HCT116 (cell line): Measurements from ENCODE around the gene PKM. TPM values are rescaled to one million over a fixed set of nuclear protein-coding genes. Genes with fewer than 3 reads are reported as not detected.

Experiments used
- ATAC-seq: fragments of 200-7000 bp; cut with Tn5 transposase; 2 replicates; pipeline ENCODE4 v1.9.1; 2020; ENCODE audit warnings: mild to moderate bottlenecking, moderate library complexity
- BruUV-seq: library from RNA; stranded (reverse); fragments of 400-500 nt; replicated peaks from 2 replicates; lab custom pipeline; 2021; lab: Mats Ljungman, UMichigan
- CTCF ChIA-PET: fragments of 300-600 bp; sonication (Branson Sonifier 250); formaldehyde crosslinking; loops from one replicate; lab custom pipeline; 2021; ENCODE audit warnings: antibody characterized with exemption; lab: Charles Lee
- POLR2A ChIA-PET: fragments of 300-600, 350-600 bp; sonication (Branson Sonifier 250); formaldehyde crosslinking; loops from one replicate; lab custom pipeline; 2021; ENCODE audit warnings: antibody characterized with exemption; lab: Charles Lee
- RAD21 ChIA-PET, 2 experiments: fragments of 300-600 bp; sonication (Branson Sonifier 250); formaldehyde crosslinking; loops; one replicate each; lab custom pipeline; 2023; ENCODE audit warnings: low total read pairs in 2 of 2; ENCODE audit not compliant: uncharacterized antibody in 2 of 2, unreplicated experiment in 2 of 2, low non-redundant PET in 1 of 2; lab: Charles Lee
- DNase-seq: peaks from one replicate; pipeline ENCODE4 v3.0.0-alpha.2; 2010; ENCODE audit warnings: low read depth, low spot score
- H2AFZ ChIP-seq: fragments of 200-600 bp; shearing (Covaris generic), sonication (generic); 2 replicates; pipeline ENCODE4 v1.6.1; 2017; ENCODE audit warnings: low read depth, mixed run types, mixed read lengths, antibody characterized with exemption, low read length; ENCODE audit not compliant: poor library complexity, severe bottlenecking
- H3K27ac ChIP-seq: 2 replicates; pipeline ENCODE4 v1.5.1; 2012; ENCODE audit warnings: low read depth, low read length
- H3K27me3 ChIP-seq: fragments of 200-600 bp; sonication (generic); 2 replicates; pipeline ENCODE4 v1.6.1; 2016; ENCODE audit warnings: mixed run types, low read length, mixed read lengths; ENCODE audit not compliant: insufficient read depth
- H3K36me3 ChIP-seq, 2 experiments: fragments of 200-500 bp in 1 of 2; fragments of 200-600 bp in 1 of 2; sonication (Bioruptor generic) in 1 of 2; sonication (generic) in 1 of 2; 2 replicates each; pipeline versions ENCODE4 v1.5.1 to v1.6.1; 2014 to 2016; ENCODE audit warnings: low read length in 2 of 2, inconsistent platforms in 1 of 2, mixed read lengths in 1 of 2, mixed run types in 1 of 2; ENCODE audit not compliant: insufficient read depth in 2 of 2, control insufficient read depth in 1 of 2
- H3K4me1 ChIP-seq, 2 experiments: fragments of 200-600 bp in 1 of 2; sonication (generic) in 1 of 2; 2 replicates each; pipeline versions ENCODE4 v1.5.1 to v1.6.1; 2012 to 2017; ENCODE audit warnings: low read length in 2 of 2, inconsistent platforms in 1 of 2, mild to moderate bottlenecking in 1 of 2, mixed read lengths in 1 of 2, mixed run types in 1 of 2, moderate library complexity in 1 of 2; ENCODE audit not compliant: insufficient read depth in 2 of 2, control insufficient read depth in 1 of 2
- H3K4me2 ChIP-seq: fragments of 200-600 bp; sonication (generic); 2 replicates; pipeline ENCODE4 v1.6.1; 2017; ENCODE audit warnings: mixed run types, low read length, mixed read lengths
- H3K4me3 ChIP-seq, 2 experiments: fragments of 200-600 bp in 1 of 2; sonication (generic) in 1 of 2; replicated peaks in 1 of 2; 2 replicates each; pipeline ENCODE4 v1.5.1; 2011 to 2016; ENCODE audit warnings: low read length in 2 of 2, control low read depth in 1 of 2, low read depth in 1 of 2, mild to moderate bottlenecking in 1 of 2, mixed read lengths in 1 of 2, mixed run types in 1 of 2
- H3K79me2 ChIP-seq: fragments of 200-600 bp; sonication (generic); 2 replicates; pipeline ENCODE4 v1.6.1; 2017; ENCODE audit warnings: mild to moderate bottlenecking, mixed run types, low read length, moderate library complexity, mixed read lengths; ENCODE audit not compliant: insufficient read depth
- H3K9ac ChIP-seq: fragments of 200-600 bp; sonication (generic); 2 replicates; pipeline ENCODE4 v1.6.1; 2016; ENCODE audit warnings: low read length, mixed read lengths
- H3K9me2 ChIP-seq: fragments of 200-600 bp; sonication (generic), shearing (Covaris generic); 2 replicates; pipeline ENCODE4 v1.6.1; 2017; ENCODE audit warnings: mixed run types, mild to moderate bottlenecking, moderate library complexity; ENCODE audit not compliant: insufficient read depth
- H3K9me3 ChIP-seq, 2 experiments: fragments of 200-500 bp in 1 of 2; fragments of 200-600 bp in 1 of 2; sonication (Bioruptor generic) in 1 of 2; sonication (generic) in 1 of 2; 2 replicates each; pipeline ENCODE4 v1.6.1; 2014 to 2017; ENCODE audit warnings: low read length in 2 of 2, mixed read lengths in 2 of 2, inconsistent platforms in 1 of 2, low read depth in 1 of 2, mild to moderate bottlenecking in 1 of 2, mixed run types in 1 of 2, moderate library complexity in 1 of 2; ENCODE audit not compliant: control insufficient read depth in 1 of 2, insufficient read depth in 1 of 2
- H4K20me1 ChIP-seq: fragments of 200-600 bp; sonication (generic), shearing (Covaris generic); 2 replicates; pipeline ENCODE4 v1.6.1; 2017; ENCODE audit warnings: mixed run types, mild to moderate bottlenecking, moderate library complexity; ENCODE audit not compliant: insufficient read depth
- CBX3 ChIP-seq: IDR thresholded peaks from 2 replicates; pipeline ENCODE4 v1.6.1; 2012; ENCODE audit warnings: low read depth
- CEBPB ChIP-seq: IDR thresholded peaks from 2 replicates; pipeline ENCODE4 v1.6.1; 2012; ENCODE audit warnings: low read depth
- ELF1 ChIP-seq: IDR thresholded peaks from 2 replicates; pipeline ENCODE4 v1.6.1; 2012; ENCODE audit warnings: low read depth, borderline replicate concordance
- JUND ChIP-seq: IDR thresholded peaks from 2 replicates; pipeline ENCODE4 v1.6.1; 2012
- POLR2AphosphoS5 ChIP-seq: IDR thresholded peaks from 2 replicates; pipeline ENCODE4 v1.6.1; 2011; ENCODE audit warnings: mild to moderate bottlenecking, low read depth, low read length, moderate library complexity
- RAD21 ChIP-seq: IDR thresholded peaks from 2 replicates; pipeline ENCODE4 v1.6.1; 2012; ENCODE audit warnings: low read depth, mild to moderate bottlenecking
- SP1 ChIP-seq: IDR thresholded peaks from 2 replicates; pipeline ENCODE4 v1.6.1; 2012; ENCODE audit warnings: low read depth
- SRF ChIP-seq: IDR thresholded peaks from 2 replicates; pipeline ENCODE4 v1.6.1; 2012; ENCODE audit warnings: low read depth
- TCF7L2 ChIP-seq: IDR thresholded peaks from 2 replicates; pipeline ENCODE4 v1.7.0; 2011; ENCODE audit warnings: borderline replicate concordance, inconsistent platforms; ENCODE audit not compliant: insufficient read depth, insufficient read length; ENCODE audit errors: extremely low read depth
- YY1 ChIP-seq: IDR thresholded peaks from 2 replicates; pipeline ENCODE4 v1.6.1; 2011; ENCODE audit warnings: low read length, low read depth, moderate library complexity, mild to moderate bottlenecking; ENCODE audit not compliant: insufficient replicate concordance; ENCODE audit errors: extremely low read depth
- ZFX ChIP-seq: fragments of 450-650 bp; IDR thresholded peaks from 2 replicates; pipeline ENCODE4 v1.6.1; 2017
- ZNF274 ChIP-seq: fragments of 200-500 bp; sonication (Bioruptor generic); IDR thresholded peaks from 2 replicates; pipeline ENCODE4 v1.6.1; 2014; ENCODE audit warnings: mild to moderate bottlenecking, low read depth, low read length, inconsistent platforms
- intact Hi-C: fragments of 100-400 bp; cut with micrococcal nuclease; formaldehyde crosslinking; loops from 2 replicates; pipeline ENCODE4 v1.10.0; 2022
- total RNA-seq: library from RNA; stranded (reverse); gene quantifications from one replicate; pipeline ENCODE4 v1.2.1, GENCODE V29; 2021; ENCODE audit not compliant: unreplicated experiment
- TF ChIP-seq, protein P1 (sequence below): IDR thresholded peaks from 2 replicates; pipeline ENCODE4 v1.6.1; 2011; ENCODE audit warnings: mild to moderate bottlenecking, low read length, moderate library complexity; ENCODE audit not compliant: insufficient replicate concordance; ENCODE audit errors: extremely low read depth
- TF ChIP-seq, protein P2 (sequence below), 3 experiments: fragments of 200-600 bp in 1 of 3; sonication (generic) in 1 of 3; IDR thresholded peaks in 2 of 3; conservative IDR thresholded peaks in 1 of 3; 2 replicates each; pipeline ENCODE4 v1.5.1; 2012 to 2017; ENCODE audit warnings: low read depth in 2 of 3, low read length in 2 of 3, antibody characterized with exemption in 1 of 3, borderline replicate concordance in 1 of 3, control low read depth in 1 of 3, mild to moderate bottlenecking in 1 of 3, mixed read lengths in 1 of 3, mixed run types in 1 of 3, moderate library complexity in 1 of 3; ENCODE audit not compliant: insufficient read depth in 1 of 3
- TF ChIP-seq, protein P3 (sequence below): IDR thresholded peaks from 2 replicates; pipeline ENCODE4 v1.6.1; 2012; ENCODE audit warnings: low read depth
- TF ChIP-seq, protein P4 (sequence below): IDR thresholded peaks from 2 replicates; pipeline ENCODE4 v1.6.1; 2012
- TF ChIP-seq, protein P5 (sequence below): IDR thresholded peaks from 2 replicates; pipeline ENCODE4 v1.6.1; 2012

The PKM gene
- total RNA-seq, 1 experiment from 2014 or later, result 1,664 TPM

DNA sequence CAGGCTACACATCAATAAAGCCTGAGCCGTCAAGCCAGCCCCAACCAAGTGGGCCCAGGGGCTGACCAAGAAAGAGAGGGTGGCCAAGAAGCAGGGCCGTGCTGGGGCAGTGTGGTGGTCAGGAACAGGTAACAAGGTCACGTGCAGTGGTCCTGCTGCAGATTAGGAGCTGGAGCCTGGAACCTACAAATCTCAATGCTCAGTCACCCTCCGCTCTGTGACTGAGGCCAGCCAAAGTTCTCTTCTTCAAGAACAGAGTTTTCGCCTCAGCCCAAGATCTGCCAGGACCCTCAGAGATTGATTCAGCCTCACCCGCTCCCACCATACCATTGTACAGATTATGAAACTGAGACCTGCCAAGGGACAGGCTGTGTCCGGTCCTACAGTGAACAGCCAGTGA is 60.3 kb downstream of the PKM start:
- Histone ChIP-seq H3K27ac (no peak overlapping the region), H2AFZ (no peak overlapping the region), H3K4me3 (no peak overlapping the region), H3K9me2 (no peaks in the 10 kb centered on the region), H3K36me3 (no peaks in the 10 kb centered on the region), H3K27me3 (no peaks in the 10 kb centered on the region), H3K4me1 (no peaks in the 10 kb centered on the region), H3K9me3 (no peaks in the 10 kb centered on the region), H3K9ac (no peak overlapping the region), H3K4me2 (no peak overlapping the region), H3K79me2 (no peaks in the 10 kb centered on the region), H4K20me1 (no peaks in the 10 kb centered on the region)
- no TSS peak for BruUV-seq
- RAD21 ChIA-PET, result no interaction called here
- intact Hi-C loops, result no loop called here
- POLR2A ChIA-PET, result no interaction called here
- DNase-seq, result no peak
- CTCF ChIA-PET, result no interaction called here
- no peak for ATAC-seq
- TF ChIP-seq, protein P1, sequence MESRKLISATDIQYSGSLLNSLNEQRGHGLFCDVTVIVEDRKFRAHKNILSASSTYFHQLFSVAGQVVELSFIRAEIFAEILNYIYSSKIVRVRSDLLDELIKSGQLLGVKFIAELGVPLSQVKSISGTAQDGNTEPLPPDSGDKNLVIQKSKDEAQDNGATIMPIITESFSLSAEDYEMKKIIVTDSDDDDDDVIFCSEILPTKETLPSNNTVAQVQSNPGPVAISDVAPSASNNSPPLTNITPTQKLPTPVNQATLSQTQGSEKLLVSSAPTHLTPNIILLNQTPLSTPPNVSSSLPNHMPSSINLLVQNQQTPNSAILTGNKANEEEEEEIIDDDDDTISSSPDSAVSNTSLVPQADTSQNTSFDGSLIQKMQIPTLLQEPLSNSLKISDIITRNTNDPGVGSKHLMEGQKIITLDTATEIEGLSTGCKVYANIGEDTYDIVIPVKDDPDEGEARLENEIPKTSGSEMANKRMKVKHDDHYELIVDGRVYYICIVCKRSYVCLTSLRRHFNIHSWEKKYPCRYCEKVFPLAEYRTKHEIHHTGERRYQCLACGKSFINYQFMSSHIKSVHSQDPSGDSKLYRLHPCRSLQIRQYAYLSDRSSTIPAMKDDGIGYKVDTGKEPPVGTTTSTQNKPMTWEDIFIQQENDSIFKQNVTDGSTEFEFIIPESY, result no peak
- no peak for TF ChIP-seq CBX3
- no peak for TF ChIP-seq SRF
- TF ChIP-seq, protein P2, sequence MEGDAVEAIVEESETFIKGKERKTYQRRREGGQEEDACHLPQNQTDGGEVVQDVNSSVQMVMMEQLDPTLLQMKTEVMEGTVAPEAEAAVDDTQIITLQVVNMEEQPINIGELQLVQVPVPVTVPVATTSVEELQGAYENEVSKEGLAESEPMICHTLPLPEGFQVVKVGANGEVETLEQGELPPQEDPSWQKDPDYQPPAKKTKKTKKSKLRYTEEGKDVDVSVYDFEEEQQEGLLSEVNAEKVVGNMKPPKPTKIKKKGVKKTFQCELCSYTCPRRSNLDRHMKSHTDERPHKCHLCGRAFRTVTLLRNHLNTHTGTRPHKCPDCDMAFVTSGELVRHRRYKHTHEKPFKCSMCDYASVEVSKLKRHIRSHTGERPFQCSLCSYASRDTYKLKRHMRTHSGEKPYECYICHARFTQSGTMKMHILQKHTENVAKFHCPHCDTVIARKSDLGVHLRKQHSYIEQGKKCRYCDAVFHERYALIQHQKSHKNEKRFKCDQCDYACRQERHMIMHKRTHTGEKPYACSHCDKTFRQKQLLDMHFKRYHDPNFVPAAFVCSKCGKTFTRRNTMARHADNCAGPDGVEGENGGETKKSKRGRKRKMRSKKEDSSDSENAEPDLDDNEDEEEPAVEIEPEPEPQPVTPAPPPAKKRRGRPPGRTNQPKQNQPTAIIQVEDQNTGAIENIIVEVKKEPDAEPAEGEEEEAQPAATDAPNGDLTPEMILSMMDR (IDR thresholded peaks at IDR 0.05 in 2 of 3, conservative IDR thresholded peaks at IDR 0.05 in 1 of 3; ENCODE audit: borderline replicate concordance in 1 of 3, insufficient read depth in 1 of 3, low read depth in 2 of 3, low read length in 2 of 3), result no peak
- TF ChIP-seq SP1, result no peak
- TF ChIP-seq ZNF274, result no peak
- TF ChIP-seq, protein P3, sequence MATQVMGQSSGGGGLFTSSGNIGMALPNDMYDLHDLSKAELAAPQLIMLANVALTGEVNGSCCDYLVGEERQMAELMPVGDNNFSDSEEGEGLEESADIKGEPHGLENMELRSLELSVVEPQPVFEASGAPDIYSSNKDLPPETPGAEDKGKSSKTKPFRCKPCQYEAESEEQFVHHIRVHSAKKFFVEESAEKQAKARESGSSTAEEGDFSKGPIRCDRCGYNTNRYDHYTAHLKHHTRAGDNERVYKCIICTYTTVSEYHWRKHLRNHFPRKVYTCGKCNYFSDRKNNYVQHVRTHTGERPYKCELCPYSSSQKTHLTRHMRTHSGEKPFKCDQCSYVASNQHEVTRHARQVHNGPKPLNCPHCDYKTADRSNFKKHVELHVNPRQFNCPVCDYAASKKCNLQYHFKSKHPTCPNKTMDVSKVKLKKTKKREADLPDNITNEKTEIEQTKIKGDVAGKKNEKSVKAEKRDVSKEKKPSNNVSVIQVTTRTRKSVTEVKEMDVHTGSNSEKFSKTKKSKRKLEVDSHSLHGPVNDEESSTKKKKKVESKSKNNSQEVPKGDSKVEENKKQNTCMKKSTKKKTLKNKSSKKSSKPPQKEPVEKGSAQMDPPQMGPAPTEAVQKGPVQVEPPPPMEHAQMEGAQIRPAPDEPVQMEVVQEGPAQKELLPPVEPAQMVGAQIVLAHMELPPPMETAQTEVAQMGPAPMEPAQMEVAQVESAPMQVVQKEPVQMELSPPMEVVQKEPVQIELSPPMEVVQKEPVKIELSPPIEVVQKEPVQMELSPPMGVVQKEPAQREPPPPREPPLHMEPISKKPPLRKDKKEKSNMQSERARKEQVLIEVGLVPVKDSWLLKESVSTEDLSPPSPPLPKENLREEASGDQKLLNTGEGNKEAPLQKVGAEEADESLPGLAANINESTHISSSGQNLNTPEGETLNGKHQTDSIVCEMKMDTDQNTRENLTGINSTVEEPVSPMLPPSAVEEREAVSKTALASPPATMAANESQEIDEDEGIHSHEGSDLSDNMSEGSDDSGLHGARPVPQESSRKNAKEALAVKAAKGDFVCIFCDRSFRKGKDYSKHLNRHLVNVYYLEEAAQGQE, result no peak
- no peak for TF ChIP-seq JUND
- no peak for TF ChIP-seq TCF7L2
- no peak for TF ChIP-seq YY1
- TF ChIP-seq ZFX, result no peak
- no peak for TF ChIP-seq ELF1
- TF ChIP-seq POLR2AphosphoS5, result no peak
- TF ChIP-seq CEBPB, result no peak
- TF ChIP-seq, protein P4, sequence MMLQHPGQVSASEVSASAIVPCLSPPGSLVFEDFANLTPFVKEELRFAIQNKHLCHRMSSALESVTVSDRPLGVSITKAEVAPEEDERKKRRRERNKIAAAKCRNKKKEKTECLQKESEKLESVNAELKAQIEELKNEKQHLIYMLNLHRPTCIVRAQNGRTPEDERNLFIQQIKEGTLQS, result no peak
- no peak for TF ChIP-seq RAD21
- TF ChIP-seq, protein P5, sequence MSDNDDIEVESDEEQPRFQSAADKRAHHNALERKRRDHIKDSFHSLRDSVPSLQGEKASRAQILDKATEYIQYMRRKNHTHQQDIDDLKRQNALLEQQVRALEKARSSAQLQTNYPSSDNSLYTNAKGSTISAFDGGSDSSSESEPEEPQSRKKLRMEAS, result no peak
